Osteocyte (in vitro differentiated cells): ENCODE data around the gene AFAP1. TPM values are rescaled to one million over a fixed set of nuclear protein-coding genes. Genes with fewer than 3 reads are reported as not detected.

ENCODE experiments used
- DNase-seq: peaks from one replicate; pipeline ENCODE4 v3.0.0; 2021; ENCODE audit warnings: mixed read lengths; ENCODE audit not compliant: unreplicated experiment; ENCODE audit errors: extremely low spot score
- H3K27ac Mint-ChIP-seq: one replicate; pipeline ENCODE4 v1.8.0; 2021; ENCODE audit warnings: mild to moderate bottlenecking, mixed read lengths; ENCODE audit not compliant: unreplicated experiment
- H3K27me3 Mint-ChIP-seq: one replicate; pipeline ENCODE4 v1.8.0; 2021; ENCODE audit warnings: mixed read lengths; ENCODE audit not compliant: unreplicated experiment
- H3K36me3 Mint-ChIP-seq: one replicate; pipeline ENCODE4 v1.8.0; 2021; ENCODE audit warnings: mixed read lengths; ENCODE audit not compliant: unreplicated experiment
- H3K4me1 Mint-ChIP-seq: one replicate; pipeline ENCODE4 v1.8.0; 2021; ENCODE audit warnings: mixed read lengths; ENCODE audit not compliant: unreplicated experiment
- H3K4me3 Mint-ChIP-seq: one replicate; pipeline ENCODE4 v1.8.0; 2021; ENCODE audit warnings: mild to moderate bottlenecking, moderate library complexity, mixed read lengths; ENCODE audit not compliant: unreplicated experiment
- H3K9me3 Mint-ChIP-seq: one replicate; pipeline ENCODE4 v1.8.0; 2021; ENCODE audit warnings: mixed read lengths; ENCODE audit not compliant: unreplicated experiment
- total RNA-seq: library from RNA; stranded (reverse); gene quantifications from 2 replicates; pipeline ENCODE4 v1.2.1, GENCODE V29; 2021
- TF ChIP-seq, protein P1 (sequence below): fragments of 200-600 bp; sonication (generic); IDR thresholded peaks from 2 replicates; pipeline ENCODE4 v1.5.0; 2021; ENCODE audit warnings: antibody characterized with exemption, mild to moderate bottlenecking, moderate library complexity

AFAP1 gene
- total RNA-seq, 1 donor from 2014 or later, result 66.9 TPM

DNA sequence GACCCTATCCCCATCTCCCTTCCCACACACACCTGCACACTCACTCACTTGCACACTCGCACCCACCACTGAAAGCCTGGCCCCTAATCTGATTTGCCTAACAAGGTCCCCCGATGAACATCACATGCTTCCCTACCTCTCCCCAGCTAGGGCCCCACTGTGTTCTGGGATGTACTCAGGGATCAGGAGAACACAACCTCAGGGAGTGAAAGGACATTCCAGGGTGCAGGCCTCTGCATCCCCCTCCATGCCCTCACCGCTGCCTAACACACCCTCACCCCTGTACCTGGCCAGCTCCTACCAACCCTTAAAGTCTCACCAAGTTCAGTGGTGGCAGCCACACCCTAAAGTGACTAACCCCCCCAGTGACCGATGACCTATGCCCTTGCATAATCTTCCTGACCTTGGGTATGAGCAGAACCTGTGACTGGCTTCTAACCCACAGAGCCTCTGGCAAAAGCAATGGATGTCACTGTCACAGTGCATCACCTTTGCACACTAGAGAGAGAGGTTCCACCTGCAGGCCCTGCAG, 2.4 kb upstream of the AFAP1 start:
- Mint-ChIP-seq H3K36me3 (no peaks in the 10 kb centered on the region), H3K4me3 (no peak overlapping the region), H3K27ac (no peak overlapping the region), H3K4me1 (peaks cover 22% of the 10 kb centered on the region), H3K27me3 (no peaks in the 10 kb centered on the region), H3K9me3 (no peaks in the 10 kb centered on the region)
- DNase-seq, result no peak
- TF ChIP-seq, protein P1, sequence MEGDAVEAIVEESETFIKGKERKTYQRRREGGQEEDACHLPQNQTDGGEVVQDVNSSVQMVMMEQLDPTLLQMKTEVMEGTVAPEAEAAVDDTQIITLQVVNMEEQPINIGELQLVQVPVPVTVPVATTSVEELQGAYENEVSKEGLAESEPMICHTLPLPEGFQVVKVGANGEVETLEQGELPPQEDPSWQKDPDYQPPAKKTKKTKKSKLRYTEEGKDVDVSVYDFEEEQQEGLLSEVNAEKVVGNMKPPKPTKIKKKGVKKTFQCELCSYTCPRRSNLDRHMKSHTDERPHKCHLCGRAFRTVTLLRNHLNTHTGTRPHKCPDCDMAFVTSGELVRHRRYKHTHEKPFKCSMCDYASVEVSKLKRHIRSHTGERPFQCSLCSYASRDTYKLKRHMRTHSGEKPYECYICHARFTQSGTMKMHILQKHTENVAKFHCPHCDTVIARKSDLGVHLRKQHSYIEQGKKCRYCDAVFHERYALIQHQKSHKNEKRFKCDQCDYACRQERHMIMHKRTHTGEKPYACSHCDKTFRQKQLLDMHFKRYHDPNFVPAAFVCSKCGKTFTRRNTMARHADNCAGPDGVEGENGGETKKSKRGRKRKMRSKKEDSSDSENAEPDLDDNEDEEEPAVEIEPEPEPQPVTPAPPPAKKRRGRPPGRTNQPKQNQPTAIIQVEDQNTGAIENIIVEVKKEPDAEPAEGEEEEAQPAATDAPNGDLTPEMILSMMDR, result no peak

DNA sequence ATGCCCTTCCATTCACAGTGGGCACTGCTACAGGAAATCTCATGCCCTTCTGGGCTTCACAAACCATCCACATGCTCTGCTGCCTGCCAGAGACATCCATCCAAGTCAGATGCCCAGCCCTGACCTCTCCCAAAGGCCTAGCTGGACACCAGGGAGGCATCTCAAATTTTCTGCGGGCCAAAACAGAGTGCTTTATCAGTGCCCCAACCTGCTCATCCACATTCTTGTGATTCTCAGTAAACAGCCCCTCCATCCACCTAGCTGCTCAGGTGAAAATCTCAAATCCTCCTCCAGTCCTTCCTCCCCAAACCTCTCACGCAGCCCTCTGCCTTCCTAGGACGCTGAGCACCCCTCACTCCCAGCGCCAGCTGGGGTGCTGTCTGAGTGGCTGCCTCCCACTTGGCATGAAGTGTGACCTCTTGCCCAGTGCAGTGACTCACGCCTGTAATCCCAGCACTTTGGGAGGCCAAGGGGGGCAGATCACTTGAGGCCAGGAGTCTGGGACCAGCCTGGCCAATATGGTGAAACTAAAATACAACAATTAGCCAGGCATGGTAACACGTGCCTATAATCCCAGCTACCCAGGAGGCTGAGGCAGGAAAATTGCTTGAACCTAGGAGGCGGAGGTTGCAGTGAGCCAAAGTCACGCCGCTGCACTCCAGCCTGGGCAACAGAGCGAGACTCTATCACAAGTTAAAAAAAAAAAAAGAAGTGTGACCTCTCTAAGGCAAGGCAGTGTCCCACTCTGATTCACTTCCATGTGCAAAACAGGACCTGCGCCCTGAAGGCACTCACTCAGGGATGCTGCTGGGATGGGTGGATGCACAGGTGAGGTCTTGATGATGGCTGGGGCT, 1.7 kb upstream of the AFAP1 start:
- Mint-ChIP-seq H3K9me3 (no peaks in the 10 kb centered on the region), H3K36me3 (no peaks in the 10 kb centered on the region), H3K27me3 (no peaks in the 10 kb centered on the region), H3K27ac (peak overlapping the region; percentile 33), H3K4me3 (peak overlapping the region; percentile 24), H3K4me1 (peaks cover 28% of the 10 kb centered on the region)
- TF ChIP-seq, protein P1, result no peak
- DNase-seq, result no peak

GRCh38 chr4:7938609-7939376, 868 bp downstream of the AFAP1 start:
- no peaks in the 10 kb centered on the region for H3K36me3 Mint-ChIP-seq
- no peak for DNase-seq
- H3K27me3 Mint-ChIP-seq, result no peaks in the 10 kb centered on the region

DNA sequence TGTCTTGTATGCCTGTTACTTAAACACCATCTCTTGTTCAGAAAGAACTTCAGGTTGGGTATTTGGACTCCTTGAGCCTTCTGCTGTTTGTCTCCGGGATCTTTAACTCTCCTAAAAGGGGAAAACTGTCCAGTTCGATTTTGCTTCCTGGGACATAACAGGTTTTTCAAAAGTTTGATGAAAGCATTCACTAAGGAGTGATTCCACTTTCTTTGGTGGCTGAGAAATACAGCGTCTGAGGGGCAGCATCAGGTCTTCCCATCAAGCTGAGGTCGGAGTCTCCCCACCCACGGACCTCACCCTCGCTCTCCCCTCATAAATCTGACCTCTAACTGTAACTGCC, 1.4 kb downstream of the AFAP1 start:
- H3K36me3 Mint-ChIP-seq, result peaks cover 3% of the 10 kb centered on the region
- peak overlapping the region; percentile 88 for H3K27ac Mint-ChIP-seq
- H3K4me3 Mint-ChIP-seq, result peak overlapping the region; percentile 96
- TF ChIP-seq, protein P1, result no peak
- peaks cover 53% of the 10 kb centered on the region for H3K4me1 Mint-ChIP-seq
- no peaks in the 10 kb centered on the region for H3K9me3 Mint-ChIP-seq
- no peak for DNase-seq
- H3K27me3 Mint-ChIP-seq, result no peaks in the 10 kb centered on the region

More at GRCh38 chr4:7938609-7939376, 868 bp downstream of the AFAP1 start:
- H3K9me3 Mint-ChIP-seq, result no peaks in the 10 kb centered on the region
- H3K4me3 Mint-ChIP-seq, result peak overlapping the region; percentile 96
- H3K27ac Mint-ChIP-seq, result peak overlapping the region; percentile 88
- peaks cover 49% of the 10 kb centered on the region for H3K4me1 Mint-ChIP-seq
- TF ChIP-seq, protein P1, result no peak

DNA sequence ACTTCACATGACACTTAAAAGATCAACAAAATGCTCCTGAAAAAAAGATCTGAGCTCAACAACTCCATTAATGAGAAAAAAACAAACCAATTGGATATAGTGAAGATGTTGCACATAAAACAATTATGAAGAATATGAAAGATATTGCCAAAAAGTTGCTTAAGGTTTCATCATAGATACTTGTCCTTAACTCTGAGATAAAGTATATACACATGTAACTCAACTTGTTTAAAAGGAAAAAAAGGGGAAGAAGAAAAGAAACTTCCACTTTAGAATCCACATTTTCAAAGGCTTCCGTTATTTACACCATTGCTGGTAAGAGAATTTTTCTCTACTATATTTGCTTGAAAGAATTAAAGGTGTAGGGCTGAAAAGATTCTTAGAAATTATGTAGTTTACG, 2.7 kb downstream of the AFAP1 start:
- H3K4me1 Mint-ChIP-seq, result peaks cover 62% of the 10 kb centered on the region

More for the DNA sequence above, 2.7 kb downstream of the AFAP1 start:
- no peak for DNase-seq
- Mint-ChIP-seq H3K27me3 (no peaks in the 10 kb centered on the region), H3K27ac (peak overlapping the region; percentile 88), H3K4me3 (peak overlapping the region; percentile 96), H3K36me3 (peaks cover 3% of the 10 kb centered on the region), H3K9me3 (no peaks in the 10 kb centered on the region)
- TF ChIP-seq, protein P1, result no peak
